NOMO-1 treated with DMSO at 0.1 percent for 48 hours (cell line): ENCODE measurements around the gene CACNA1F.

Experiments used
- DNase-seq: peaks from one replicate; lab custom pipeline; 2025; ENCODE audit not compliant: unreplicated experiment; lab: John Stamatoyannopoulos, UW

The CACNA1F gene

DNA sequence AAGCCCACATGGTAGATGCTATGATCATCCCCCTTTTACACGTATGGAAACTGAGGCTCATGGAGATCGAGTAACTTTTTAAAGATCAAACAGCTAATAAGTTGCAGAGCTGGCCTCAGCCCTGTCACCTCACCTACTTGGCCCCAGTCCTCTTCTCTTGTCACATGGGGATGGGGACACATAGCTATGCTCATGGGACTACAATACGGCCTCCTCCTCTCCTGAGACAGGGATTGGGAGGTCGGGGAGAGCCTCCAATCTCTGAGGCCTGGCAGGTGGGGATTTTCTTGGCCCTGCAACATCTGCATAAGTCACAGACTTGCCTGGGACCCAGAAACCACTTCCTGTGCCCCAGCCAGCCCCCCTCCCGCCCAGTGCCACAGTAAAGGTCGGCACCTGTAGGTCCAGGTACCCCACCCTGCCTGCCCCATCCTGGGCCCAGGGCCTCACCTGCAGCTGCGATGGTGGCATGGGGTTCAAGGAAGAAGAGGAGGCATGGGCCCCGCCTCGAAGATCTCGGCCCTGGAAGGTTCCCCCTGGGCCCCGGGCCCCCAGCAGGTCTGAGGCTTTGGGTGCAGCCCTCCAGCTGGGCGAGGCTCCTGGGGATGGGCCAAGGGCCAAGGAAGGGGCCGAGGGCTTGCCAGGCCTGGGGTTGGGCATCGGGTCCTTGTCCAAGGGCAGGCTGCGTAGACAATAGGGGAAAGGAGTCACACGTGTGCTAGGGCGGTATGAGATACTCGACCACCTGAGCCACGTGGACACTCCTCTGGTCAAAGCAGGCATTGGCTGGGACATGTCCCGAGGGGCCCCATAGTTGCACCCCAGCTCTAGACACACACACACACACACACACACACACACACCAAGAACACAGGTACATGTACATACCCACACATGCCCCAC is 25.0 kb upstream of the CACNA1F start:
- DNase-seq: no peak

DNA sequence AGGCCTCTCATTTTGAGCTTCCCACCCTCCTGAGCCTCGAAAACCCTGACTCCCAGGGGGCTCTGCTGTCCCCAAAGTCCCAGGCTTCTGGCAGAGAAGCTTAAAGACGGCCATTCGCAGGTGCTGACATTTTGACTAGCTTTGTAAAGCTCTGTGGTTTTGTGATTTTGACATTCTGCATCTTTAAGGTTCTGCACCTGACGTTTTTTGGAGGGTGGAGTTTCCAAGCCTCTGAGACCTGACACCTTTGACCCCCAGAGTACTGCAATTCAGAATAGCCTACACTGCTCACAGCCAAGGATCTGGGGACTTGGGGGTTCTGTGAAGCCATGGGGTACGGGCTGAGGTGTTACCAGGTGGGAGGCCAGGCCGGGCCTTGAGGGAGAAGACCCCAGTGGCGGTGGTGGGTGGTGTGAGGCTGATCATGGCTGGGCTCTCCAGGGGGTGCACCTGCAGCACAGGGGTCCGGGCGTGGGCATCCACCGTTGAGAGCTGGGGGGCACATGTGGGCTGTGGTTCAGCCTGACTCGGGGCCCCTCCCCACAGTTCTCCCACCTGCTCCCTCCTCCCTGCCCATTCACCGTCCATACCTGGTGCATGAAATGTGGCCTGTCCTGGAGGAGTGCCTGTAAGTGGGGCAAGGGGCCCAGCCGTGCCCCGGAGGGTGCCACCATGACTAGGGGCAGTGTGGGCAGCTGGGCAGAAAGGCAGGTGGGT is 24.1 kb upstream of the CACNA1F start:
- DNase-seq: no peak

DNA sequence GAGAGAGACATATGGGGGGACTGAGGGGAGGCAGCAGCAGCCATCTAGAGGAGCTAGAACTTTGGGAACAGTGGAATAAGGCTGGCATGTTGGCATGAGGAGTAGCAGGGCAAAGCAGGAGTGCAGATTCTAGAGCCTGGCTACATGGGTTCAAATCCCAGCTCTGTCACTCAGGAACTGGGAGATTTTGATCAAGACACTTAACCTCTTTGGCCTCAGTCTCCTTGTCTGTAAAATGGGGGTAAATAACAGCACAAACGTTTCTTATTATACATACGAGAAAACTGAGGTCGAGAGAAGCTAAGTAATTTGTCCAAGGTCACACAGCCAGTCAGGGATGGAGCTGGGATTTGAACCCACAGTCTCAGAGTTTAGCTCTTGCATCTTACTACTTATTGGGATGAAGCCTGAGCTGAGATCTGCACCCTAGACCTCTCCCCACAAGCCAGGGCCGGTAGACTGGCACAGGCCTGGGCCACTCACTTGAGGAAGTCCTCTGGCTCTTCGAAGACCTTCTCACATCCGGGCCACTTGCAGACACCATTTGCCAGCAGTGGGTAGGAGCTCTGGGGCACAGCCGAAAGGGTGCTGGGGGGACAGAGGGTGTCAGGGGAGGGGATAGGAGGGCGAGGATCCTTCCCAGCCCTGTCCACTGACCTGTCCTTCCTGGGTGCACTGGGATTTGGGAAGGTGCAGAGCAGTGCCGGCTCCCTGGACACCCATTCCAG is 23.3 kb upstream of the CACNA1F start:
- DNase-seq: no peak

DNA sequence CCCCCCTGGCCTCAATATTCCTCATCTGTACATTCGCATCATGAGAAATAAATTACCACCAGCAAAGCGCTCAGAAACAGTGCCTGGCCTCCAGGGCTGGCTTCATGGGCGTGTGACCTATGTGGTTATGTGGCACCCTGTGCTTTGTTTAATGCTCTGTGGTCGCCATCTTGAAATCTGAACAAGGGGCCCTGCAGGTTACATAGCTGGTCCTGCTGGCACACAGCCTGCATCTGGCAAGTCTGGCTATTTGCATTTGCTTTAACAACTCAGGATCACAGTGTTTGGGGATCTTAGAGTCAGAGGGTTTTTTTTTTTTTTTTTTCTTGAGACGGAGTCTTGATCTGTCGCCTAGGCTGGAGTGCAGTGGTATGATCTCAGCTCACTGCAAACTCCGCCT is 21.5 kb upstream of the CACNA1F start:
- DNase-seq: no peak

DNA sequence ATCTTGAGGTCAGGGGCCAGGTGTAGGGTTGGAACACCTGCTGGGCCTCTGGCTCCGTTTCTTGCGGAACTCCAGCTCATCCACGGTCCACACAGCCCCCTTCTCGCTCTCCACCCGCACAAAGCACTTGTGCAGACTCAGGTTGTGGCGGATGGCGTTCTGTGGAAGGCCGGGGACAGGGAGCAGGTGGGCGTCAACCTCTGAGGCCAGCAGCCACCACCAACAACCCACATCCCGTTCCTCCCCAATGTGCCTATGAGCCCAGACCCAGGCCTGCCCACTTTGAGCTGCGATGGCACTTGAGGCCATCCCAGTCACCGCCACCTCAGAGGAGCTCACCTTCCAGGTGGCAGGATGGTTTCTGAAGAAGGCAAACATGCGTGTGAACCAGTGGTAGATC is 18.2 kb upstream of the CACNA1F start:
- no peak for DNase-seq

DNA sequence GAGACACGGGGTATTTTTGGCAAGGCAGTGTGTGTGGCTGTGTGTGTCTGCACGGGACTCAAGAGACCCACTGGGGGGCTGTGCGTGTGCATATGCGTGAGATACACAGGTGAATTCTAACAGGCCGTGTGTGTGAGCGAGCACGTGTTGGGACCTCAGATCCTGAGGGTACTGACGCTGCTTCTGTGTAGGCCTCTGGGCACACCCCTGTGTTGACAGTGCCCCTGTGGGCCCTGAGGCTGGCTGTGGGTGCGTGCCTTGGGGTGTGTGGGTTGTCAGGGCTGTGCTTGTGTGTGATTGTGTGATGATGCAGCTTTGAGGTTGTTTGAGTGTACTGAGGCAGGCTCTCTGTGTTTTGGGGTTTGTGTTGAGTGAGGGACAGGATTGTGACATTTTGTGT is 17.4 kb upstream of the CACNA1F start:
- no peak for DNase-seq

DNA sequence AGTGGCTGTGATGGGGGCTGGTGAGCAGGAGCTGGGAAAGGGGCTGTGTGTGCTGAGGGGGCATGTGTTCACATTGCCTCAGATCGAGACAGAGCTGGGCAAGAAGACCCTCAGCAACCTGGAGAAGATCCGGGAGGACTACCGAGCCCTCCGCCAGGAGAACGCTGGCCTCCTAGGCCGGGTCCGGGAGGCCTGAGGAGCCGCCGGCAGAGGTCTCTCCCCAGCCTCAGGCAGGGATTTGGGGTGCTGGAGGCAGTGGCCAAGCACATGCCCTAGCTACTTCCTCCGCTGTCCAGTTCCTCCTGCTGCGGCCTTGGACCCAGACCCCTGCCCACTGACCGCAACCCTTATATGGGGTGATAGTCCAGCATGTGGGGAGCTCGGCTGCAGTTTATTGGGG is 16.9 kb upstream of the CACNA1F start:
- DNase-seq: no peak

DNA sequence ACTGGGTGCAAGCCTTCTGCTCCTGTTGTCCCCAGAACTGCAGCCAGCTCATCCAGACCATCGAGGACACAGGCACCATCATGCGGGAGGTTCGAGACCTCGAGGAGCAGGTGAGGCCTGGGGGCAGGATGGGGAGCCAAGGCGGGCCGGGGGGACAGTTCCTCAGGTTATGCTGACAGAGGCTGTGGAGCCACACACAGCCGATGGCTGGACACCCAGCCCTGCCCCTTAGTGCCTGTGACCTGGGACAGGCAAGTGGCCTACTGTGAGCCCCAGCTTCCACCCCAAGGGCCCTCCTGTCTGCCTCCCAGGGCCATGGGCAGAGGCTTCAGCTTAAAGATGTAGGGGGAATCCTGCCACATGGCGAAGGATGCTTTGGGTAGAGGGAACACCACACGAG is 16.5 kb upstream of the CACNA1F start:
- DNase-seq: no peak

DNA sequence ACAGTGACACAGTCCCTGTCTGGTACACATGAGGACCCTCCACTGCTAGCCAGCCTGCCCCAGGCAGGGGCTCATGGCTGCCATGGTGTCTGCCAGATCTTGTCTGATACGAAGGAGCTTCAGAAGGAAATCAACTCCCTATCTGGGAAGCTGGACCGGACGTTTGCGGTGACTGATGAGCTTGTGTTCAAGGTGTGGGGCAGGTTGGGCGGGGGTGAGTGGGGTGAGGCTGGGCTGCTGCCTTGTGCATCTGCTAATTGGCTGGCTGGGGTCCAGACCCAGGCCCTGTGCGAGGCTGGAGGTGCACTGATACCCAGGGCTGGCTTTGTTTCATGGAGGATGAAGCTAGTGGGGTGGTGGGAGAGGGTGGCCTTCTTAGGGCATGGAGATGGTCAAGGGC is 15.9 kb upstream of the CACNA1F start:
- DNase-seq: no peak

DNA sequence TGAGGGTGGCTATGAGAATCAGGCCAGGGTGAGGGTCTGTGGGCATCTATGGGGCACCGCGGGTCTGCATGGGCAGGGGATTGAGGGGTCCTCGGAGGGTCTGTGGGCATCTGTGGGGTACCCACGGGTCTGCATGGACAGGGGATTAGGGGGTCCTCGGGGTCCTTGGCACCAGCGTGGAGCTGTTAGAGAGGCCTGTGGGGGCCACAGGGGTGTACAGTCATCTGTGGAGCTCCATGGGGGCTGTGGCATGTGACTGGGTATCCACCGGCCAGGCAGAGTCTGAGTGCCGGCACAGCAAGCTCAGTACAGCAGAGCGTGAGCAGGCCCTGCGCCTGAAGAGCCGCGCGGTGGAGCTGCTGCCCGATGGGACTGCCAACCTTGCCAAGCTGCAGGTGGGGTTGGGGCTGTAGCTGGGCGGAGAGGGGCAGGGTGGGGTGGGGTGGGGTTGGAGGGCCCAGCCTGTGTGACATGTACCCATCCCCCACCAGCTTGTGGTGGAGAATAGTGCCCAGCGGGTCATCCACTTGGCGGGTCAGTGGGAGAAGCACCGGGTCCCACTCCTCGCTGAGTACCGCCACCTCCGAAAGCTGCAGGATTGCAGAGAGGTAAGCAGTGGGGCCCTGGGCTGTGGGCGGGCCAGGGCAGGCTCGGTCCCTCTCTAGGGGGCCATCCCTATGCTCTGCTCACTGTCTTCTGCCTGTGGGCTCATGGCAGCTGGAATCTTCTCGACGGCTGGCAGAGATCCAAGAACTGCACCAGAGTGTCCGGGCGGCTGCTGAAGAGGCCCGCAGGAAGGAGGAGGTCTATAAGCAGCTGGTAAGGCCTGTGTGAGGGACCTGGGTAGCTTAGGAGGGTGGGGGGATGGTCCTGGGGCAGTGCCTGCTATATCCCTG is 15.0 kb upstream of the CACNA1F start:
- no peak for DNase-seq

DNA sequence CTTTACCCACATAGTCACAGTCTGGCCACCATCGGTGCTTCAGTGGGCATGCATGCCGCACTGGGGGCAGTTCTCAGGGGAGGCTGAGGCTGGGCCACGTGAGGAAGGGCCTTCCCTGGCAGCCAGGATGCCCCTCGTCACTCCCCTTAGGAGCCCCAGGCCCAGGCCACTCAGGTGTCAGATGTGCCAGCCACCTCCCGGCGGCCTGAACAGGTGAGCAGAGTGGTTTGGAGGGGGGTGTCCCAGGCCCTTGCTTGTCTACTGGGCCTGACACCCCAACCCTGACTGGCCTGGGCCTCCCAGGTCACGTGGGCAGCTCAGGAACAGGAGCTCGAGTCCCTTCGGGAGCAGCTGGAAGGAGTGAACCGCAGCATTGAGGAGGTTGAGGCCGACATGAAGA is 14.2 kb upstream of the CACNA1F start:
- DNase-seq: no peak

DNA sequence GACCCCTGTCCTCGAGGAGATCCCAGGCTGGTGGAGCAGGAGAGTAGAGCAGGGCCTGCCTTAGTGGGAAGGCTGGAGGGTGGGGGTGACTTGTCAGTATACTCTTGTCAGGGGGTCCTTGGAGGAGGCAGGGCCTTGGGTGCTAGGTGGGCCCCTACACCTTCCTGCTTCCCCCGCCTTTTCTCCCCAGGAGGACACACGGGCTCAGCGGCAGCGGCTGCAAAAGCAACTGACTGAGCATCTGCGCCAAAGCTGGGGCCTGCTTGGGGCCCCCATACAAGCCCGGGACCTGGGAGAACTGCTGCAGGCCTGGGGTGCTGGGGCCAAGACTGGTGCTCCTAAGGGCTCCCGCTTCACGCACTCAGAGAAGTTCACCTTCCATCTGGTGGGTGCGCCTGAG is 13.4 kb upstream of the CACNA1F start:
- DNase-seq: no peak

DNA sequence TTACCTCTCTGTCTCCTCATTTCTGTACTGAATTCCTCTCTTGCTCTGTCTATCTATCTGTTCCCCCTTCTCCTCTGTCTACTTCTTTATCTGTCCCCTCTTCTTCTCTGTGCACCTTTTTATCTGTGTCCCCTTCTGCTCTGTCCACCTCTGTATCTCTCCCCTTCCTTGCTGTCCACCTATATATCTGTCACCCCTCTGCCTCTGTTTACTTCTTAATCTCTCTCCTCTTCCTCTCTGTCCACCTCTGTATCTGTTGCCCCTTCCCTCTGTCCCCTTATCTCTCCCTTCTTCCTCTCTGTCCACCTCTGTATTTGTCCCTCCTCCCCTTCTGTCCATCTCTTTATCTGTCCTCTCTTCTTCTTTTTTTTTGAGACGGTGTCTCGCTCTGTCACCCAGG is 11.1 kb upstream of the CACNA1F start:
- no peak for DNase-seq

DNA sequence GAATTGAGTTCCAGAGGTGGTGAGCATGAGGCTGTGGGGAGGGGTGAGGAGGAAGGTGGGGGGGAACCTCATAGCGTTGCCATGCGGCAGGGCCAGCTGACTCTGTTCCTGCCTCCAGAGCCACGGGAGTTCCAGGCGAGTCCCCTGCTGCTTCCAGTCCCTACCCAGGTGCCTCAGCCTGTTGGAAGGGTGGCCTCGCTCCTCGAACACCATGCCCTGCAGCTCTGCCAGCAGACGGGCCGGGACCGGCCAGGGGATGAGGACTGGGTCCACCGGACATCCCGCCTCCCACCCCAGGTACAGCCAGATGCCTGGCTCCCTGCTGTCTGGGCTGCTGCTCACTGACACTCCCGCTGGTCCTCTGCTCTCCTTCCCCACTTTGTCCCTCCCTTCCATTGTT is 10.0 kb upstream of the CACNA1F start:
- no peak for DNase-seq

DNA sequence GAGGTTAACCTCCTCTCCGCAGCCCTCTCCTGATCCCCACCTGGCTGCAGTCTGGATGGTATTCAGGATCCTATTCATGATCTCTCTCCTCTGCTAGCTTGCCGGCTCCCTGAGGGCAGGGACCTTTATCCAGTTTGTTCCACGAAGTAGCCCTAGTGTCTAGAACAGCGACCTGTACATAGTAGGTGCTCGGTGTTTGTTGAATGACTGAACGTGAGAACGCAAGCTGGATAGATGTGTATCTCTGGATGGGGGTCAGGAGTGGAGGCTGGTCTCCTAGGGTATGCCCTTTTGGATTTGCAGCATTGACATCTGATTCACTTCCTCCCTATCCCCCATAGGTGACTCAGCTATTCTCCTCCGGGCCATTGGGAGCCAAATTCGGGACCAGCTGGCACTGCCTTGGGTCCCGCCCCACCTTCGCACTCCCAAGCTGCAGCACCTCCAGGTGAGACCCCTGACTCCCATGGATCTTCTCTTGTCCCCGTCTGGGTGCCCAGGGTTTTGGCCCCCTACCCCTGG is 9.5 kb upstream of the CACNA1F start:
- DNase-seq: no peak

DNA sequence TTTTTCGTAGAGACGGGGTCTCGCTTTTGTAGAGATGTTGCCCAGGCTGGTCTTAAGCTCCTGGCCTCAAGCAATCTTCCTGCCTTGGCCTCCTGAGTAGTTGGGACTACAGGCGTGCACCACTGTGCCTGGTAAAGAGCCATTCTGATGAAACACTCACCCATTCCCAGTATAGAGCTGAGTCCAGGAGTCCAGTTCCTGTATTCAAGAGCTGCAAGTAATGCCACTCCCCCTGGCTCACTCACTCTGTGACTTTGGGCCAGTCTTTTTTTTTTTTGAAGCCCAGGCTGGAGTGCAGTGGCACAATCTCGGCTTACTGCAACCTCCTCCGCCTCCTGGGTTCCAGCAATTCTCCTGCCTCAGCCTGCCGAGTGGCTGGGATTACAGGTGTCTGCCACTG is 5.6 kb upstream of the CACNA1F start:
- DNase-seq: no peak

DNA sequence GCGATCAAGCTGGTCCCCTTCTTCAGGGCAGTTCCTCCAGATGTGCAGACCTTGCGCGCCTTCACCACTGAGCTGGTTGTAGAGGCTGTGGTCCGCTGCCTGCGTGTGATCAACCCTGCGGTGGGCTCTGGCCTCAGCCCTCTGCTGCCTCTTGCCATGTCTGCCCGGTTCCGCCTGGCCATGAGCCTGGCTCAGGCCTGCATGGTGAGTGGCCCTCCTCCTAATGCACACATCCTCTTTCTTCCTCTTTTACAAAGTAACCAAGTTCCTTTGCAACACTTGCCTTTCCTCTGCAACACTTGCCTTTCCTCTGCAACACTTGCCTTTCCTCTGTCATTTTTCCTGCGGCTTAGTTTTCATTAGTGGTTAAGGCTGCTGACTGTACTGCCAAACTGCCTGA is 3.9 kb upstream of the CACNA1F start:
- DNase-seq: peak; percentile 84

DNA sequence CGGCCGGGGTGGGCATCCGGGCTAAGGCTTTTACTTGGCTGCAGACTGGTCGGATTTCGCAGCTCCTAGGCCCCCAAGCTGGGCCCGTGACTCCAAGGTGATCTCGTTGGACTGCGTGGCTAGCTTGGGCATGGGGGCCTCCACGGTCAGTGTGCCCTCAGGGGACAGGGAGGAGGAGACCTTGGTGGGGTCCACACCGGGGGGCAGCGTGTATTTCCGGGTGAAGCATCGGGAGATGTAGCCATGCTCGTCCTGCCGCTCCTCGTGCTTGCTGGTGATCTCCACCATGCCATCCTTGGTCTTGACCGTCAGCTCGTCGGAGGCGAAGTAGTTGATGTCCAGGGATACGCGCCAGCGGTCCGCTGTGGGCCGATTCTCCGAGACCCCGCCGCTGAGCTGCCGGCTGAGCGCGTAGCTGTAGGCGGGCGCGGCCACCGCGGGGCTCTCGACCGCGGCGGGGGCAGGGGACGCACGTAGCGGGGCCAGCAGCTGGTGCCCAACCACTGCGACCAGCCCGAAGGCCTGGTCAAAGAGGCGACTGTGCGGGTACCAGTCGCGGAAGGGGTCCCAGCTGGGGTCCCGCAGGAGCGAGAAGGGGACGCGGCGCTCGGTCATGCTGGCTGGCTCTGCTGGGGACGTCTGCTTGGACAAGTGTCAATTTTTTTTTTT is 881 bp upstream of the CACNA1F start:
- no peak for DNase-seq

DNA sequence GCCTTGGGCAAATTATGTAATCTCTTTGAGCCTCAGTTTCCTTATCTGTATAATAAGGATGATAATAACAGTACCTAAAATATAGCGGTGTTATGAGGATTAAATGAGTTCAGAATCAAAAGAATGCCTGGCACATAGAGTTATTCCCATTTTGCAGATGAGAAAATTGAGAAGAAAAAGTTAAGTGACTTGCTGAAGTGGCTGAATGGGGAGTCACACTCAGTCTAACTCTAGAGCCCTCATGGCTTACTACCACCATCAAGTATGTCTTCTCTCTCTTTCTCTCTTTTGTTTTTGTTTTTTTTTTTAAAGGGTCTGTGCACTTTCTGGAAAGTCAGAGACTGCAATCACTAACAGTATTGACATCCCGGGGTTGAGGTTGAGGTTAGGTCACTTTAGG is 615 bp downstream of the CACNA1F start:
- DNase-seq: no peak

DNA sequence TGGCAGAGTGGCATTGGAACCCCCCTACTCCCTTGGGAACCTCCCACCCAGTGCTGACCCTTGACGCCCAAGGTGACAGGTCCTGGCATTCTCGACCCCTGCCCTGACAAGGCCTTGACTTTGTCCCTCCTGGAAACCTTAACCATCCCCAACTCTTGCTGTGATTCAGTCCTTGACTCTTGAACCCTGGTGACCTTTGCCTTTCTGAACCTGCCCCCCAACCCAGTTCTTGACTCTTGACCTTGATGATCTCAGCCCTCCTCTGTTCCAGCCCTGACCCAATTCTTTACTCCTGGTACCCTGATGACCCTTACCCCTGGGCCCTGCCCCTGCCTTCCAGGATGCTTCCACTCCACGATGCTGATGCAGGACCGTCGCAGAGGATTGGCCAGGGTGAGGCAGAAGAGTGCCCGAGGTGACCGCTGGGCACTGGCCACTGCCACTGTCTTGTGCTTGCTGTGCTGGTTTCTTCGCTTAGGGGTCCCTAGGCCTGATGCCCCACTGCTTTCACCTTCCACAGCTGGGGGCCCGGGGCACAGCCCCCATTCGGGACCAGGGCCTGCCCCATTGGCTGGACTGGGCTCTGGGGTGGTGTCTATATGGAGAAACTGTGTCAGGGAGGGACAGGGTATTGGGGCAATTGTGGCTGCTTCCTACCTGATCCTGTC is 1.7 kb downstream of the CACNA1F start:
- no peak for DNase-seq
